Kidney tubule cell (primary cell): ENCODE measurements around the gene PHYHIPL.

ENCODE experiments used
- DNase-seq: peaks from one replicate; pipeline ENCODE4 v3.0.0-alpha.2; 2018; ENCODE audit warnings: low spot score

The PHYHIPL gene

GRCh38 chr10:59176241-59177030, at the start of gene PHYHIPL:
Gene PHYHIPL, plus strand, starts transcription at chr10:59176643. Its CDS starts 211 bp downstream, at chr10:59176854.
- DNase-seq = peak; percentile 33

GRCh38 chr10:59126991-59127390, 49.5 kb upstream of the PHYHIPL start:
- peak; percentile 87 for DNase-seq

- no peak for DNase-seq
These were observed 48.5 kb upstream of the PHYHIPL start for GRCh38 chr10:59127991-59128390.

- no peak for DNase-seq
These were observed 46.6 kb upstream of the PHYHIPL start for GRCh38 chr10:59129867-59130266.

- DNase-seq = no peak
These were observed 44.8 kb upstream of the PHYHIPL start for GRCh38 chr10:59131666-59132065.

- DNase-seq = no peak
These were observed 42.4 kb upstream of the PHYHIPL start for GRCh38 chr10:59133841-59134593.

GRCh38 chr10:59134785-59135184, 41.7 kb upstream of the PHYHIPL start:
- DNase-seq = no peak

- no peak for DNase-seq
These were observed 41.2 kb upstream of the PHYHIPL start for GRCh38 chr10:59135275-59135674.

- no peak for DNase-seq
These were observed 38.4 kb upstream of the PHYHIPL start for GRCh38 chr10:59138052-59138451.

GRCh38 chr10:59143544-59143943, 32.9 kb upstream of the PHYHIPL start:
- no peak for DNase-seq

GRCh38 chr10:59148701-59149100, 27.7 kb upstream of the PHYHIPL start:
- DNase-seq = no peak

GRCh38 chr10:59155556-59155955, 20.9 kb upstream of the PHYHIPL start:
- no peak for DNase-seq

- no peak for DNase-seq
These were observed 8.9 kb upstream of the PHYHIPL start for GRCh38 chr10:59167512-59167911.

- DNase-seq = no peak
These were observed 3.9 kb upstream of the PHYHIPL start for GRCh38 chr10:59172567-59172966.

- DNase-seq = no peak
These were observed 3.0 kb upstream of the PHYHIPL start for GRCh38 chr10:59173414-59173813.

GRCh38 chr10:59175538-59176240, 754 bp upstream of the PHYHIPL start:
- DNase-seq = peak; percentile 14

GRCh38 chr10:59177031-59177797, 771 bp downstream of the PHYHIPL start:
- DNase-seq = peak; percentile 85

GRCh38 chr10:59177836-59178235, 1.4 kb downstream of the PHYHIPL start:
- no peak for DNase-seq

GRCh38 chr10:59179068-59179467, 2.6 kb downstream of the PHYHIPL start:
- DNase-seq = no peak

- DNase-seq = no peak
These were observed 4.3 kb downstream of the PHYHIPL start for GRCh38 chr10:59180689-59181270.

GRCh38 chr10:59181668-59182067, 5.2 kb downstream of the PHYHIPL start:
- DNase-seq = peak; percentile 76

GRCh38 chr10:59190332-59190731, 13.9 kb downstream of the PHYHIPL start:
- no peak for DNase-seq
